ENCODE measurements around the gene BCAR1.
A peak's percentile ranks its signal among the peaks of the same experiment; 100 is the strongest.
"Not testable (repeated sequence)": the region's sequence is repeated elsewhere in the genome, so short reads cannot be mapped to it uniquely, and the experiment has no call there.

Gene BCAR1, protein sequence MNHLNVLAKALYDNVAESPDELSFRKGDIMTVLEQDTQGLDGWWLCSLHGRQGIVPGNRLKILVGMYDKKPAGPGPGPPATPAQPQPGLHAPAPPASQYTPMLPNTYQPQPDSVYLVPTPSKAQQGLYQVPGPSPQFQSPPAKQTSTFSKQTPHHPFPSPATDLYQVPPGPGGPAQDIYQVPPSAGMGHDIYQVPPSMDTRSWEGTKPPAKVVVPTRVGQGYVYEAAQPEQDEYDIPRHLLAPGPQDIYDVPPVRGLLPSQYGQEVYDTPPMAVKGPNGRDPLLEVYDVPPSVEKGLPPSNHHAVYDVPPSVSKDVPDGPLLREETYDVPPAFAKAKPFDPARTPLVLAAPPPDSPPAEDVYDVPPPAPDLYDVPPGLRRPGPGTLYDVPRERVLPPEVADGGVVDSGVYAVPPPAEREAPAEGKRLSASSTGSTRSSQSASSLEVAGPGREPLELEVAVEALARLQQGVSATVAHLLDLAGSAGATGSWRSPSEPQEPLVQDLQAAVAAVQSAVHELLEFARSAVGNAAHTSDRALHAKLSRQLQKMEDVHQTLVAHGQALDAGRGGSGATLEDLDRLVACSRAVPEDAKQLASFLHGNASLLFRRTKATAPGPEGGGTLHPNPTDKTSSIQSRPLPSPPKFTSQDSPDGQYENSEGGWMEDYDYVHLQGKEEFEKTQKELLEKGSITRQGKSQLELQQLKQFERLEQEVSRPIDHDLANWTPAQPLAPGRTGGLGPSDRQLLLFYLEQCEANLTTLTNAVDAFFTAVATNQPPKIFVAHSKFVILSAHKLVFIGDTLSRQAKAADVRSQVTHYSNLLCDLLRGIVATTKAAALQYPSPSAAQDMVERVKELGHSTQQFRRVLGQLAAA

GRCh38 chr16:75251280-75252048 lies at the start of gene BCAR1:
Gene BCAR1, minus strand, starts transcription at chr16:75251624. Its CDS starts 142 bp downstream, at chr16:75251482.
- DNase-seq, result peak; percentile 68

DNA sequence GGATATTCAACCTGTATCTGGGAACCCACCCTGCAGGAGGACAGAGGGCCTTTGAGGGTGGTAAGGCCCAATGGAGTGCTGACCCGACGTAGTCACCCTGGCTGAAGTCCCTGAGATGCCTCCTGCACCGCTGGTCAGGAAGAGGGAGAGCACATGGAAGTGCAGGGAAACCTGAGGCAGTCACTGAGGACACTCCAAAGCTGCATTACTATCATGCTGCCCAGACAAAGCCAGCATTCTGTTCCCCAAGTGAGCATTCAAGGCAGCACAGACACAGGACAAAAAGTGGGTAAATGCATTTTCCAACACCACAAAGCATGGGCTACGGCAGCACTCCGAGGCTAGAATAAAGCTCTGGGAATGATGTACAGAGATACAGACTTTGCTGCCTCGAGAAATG lies 46.8 kb upstream of the BCAR1 start:
- DNase-seq, result no peak

- DNase-seq, result no peak
These were observed 45.2 kb upstream of the BCAR1 start for GRCh38 chr16:75296606-75297005.

- no peak for DNase-seq
These were observed 43.5 kb upstream of the BCAR1 start for GRCh38 chr16:75294773-75295459.

- DNase-seq, result no peak
These were observed 42.3 kb upstream of the BCAR1 start for GRCh38 chr16:75293772-75294171.

DNA sequence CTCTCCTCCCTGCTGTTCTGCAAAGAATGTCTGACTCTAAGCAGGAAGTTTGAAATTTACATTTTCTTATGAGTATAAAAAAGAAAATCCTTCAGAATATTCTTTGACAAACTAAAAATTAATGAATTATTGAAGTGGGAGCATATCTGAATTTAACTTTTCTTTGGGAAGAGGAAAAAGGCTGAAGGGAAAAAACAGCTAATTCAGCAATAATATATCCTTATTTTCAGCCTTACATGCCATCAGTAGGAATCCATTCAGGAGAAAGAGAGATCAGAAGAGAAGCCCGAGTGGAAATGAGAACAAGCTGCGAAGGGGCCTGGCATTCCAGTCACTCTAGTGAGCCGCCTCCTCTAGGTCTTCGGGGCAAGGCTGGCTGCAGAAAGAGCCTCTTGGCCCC lies 41.7 kb upstream of the BCAR1 start:
- DNase-seq, result no peak

DNA sequence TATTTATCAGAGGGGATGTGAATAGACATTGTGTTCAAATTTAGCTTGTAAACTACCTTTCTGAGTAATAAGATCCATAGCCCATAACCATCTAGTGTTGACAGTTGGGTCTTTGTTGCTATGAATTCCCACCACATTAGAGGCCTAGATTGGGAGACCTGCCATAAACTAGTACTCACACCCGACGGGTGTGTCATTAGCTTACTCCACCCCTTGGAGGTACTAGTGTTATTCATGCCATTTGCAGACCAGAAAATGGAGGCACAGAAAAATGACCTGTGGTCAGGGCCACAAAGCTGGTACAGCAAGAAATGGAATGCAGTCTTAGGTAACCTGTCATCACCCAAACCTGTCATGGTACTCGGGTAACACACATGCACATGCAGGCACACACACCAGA lies 41.3 kb upstream of the BCAR1 start:
- DNase-seq, result no peak

- no peak for DNase-seq
These were observed 37.8 kb upstream of the BCAR1 start for GRCh38 chr16:75289189-75289588.

DNA sequence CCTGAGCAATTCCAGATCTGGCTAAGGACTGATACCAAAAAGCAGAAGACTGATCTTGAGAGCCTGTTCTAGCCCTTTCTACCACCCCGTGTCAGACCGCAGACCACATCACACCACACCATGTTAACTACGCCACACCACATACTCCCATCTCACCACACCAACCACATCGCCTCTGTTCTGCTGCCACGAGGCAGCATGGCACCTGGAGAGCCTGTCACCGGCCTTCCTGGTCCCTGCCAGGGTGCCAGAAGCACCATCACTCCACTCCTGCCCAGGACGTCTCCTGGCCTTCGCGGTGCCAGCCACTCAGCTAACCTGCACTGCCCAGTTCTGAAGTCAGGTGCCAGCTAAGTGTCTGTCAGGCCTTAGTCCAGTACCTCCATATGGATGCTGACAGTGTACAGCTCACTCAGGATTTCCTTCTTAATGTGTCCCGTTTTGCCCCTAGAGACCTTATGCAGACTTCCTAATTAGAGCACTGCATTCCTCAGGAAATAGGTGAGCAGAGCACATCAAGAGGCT lies 37.2 kb upstream of the BCAR1 start:
- no peak for DNase-seq

GRCh38 chr16:75288181-75288580 lies 36.8 kb upstream of the BCAR1 start:
- no peak for DNase-seq

GRCh38 chr16:75287708-75288107 lies 36.3 kb upstream of the BCAR1 start:
- no peak for DNase-seq

- no peak for DNase-seq
These were observed 35.0 kb upstream of the BCAR1 start for GRCh38 chr16:75286389-75286788.

DNA sequence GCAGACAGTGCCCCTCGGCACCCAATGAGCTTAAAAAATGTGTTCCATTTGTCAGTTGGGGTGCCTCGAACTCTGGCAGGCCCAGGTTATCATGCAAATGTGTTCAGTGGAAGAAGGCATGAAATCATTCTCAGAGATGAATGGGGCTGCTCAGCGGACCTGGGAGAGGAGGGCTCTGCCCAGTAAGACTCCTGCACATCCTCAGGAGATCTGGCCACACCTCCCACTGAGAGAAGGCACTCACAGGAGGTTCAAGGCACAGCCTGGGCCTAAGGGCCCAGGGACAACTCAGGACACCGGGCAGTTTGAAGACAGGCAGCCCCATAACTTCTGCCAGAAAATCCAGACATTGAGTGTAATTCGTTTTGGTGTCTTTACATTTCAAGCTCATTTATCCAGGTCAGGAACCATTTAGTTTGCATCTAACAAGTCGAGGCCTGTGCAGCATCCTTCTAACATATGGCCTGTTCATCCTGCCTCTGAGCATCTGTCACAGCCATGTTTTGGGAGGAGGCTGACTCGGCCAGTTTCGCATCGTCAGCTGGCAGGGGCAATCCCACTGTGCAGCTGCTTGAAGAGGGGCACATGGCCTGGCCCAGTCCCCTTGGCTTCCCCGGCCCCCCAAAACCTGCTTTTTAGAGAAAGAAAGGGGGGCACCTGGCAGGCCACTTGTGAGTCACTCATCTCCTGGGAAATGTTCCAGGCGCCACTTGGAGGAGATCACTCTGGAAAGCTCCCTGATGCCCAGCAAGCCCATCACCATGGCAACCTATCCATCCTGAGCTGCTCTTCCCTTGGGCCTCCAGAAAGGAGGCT lies 31.2 kb upstream of the BCAR1 start:
- peak; percentile 21 for DNase-seq

DNA sequence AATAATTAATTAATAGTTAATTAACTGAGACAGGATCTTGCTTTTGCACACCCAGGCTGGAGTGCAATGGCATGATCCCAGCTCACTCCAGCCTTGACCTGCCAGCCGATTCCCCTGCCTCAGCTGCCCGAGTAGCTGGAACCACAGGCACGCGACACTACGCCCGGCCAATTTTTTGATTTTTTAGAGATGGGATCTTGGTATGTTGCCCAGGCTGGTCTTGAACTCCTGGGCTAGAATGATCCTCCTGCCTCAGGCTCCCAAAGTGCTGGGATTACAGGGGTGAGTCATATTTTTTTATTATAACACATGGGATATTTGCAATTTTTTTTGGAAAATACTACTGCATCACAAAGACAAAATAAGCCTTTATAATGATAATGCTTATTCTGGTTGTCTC lies 30.4 kb upstream of the BCAR1 start:
- no peak for DNase-seq

DNA sequence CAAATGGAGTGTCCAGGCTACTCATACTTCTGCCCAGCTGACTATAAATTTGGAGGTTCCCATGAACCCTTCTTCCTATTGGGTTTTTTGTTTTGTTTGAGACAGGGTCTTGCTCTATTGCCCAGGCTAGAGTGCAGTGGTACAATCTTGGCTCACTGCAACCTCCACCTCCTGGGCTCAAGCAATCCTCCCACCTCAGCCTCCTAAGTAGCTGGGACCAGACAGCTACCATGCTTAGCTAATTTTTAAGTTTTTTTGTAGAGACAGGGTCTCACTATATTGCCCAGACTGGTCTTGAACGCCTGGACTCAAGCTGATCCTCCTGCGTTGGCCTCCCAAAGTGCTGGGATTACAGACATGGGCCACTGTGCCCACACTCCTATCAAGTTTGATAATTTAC lies 29.6 kb upstream of the BCAR1 start:
- DNase-seq, result not testable (repeated sequence)

DNA sequence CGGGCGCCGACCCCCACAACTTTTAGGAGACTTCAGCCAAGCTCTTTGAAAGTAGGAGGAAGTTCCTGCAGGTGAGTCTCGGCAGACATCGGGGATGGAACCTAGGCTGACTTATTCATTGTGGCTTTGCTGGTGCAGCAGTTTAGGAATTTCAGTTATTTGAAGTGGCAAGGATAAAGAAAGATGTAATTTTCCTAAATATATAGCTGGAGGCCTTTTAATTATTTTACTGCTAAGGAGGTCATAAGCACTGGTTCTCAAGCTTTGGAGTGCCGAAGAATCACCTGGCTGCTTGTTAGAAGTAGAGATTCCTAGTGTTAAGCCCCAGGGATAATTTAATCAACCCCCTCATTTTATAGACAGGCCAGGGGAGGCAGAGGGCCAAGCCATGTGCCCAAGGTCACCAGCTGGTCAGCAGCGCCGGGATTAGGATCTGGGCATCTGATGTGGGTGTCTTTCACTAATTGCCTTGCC lies 28.9 kb upstream of the BCAR1 start:
- no peak for DNase-seq

DNA sequence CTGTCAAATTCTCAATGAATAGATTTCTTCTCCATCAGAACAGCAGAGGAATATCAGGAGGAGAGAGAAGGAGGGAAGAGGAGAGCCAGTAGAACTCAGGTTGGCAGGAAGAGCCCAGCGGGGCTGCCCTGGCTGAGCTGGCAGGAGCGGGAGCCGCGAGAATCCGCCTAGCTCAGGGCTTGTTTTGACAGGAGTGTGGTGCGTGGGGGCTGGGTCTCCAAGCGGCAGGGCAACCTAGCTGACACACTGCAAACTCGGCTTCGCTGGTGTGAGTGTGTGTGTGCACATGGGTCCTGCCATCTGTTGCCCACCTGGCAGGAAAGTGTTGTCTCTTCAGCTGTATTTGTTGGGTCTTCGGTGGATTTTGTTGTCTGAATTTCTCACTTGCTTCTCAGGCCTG lies 27.9 kb upstream of the BCAR1 start:
- no peak for DNase-seq

DNA sequence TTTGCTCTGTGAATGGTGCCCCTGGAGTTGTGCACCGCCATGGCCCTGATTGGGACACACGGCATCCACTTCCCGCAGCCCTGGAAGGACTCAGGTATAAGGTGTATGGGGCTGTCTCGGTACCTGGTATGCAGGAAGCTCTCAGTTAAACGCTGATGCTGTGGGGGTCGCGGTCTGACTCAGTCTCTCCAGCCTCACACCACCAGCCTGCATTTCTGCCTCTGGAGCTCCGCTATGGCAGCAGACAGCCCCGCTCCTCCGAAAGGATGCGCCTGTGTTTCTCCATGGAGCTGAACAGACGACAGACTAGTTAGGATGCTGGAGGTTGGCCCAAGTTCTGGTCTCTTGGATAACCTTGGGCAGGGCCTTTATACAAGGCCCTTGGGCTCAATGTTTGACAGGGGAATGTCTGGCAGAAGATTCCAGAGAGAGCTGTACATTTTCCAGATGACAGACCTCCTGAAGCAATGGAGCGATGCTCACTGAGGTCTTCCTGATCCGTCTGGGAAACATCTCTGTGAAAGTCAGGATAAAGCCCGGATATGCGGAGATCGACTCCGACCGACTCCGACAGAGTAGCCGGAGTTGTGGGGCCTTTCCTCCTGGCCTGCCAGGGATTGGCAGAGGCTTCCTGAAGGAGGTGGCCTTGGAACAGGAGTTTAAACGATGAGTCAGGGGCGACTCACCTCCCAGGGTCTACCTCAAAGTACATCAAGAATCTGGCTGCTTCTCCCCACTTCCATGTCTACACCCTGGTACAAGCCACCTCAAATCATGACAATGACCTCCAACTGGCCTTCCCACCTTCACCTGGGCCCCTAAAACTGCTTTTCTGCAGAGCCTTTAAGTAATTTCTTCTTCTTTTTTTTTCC lies 21.9 kb upstream of the BCAR1 start:
- DNase-seq, result no peak

DNA sequence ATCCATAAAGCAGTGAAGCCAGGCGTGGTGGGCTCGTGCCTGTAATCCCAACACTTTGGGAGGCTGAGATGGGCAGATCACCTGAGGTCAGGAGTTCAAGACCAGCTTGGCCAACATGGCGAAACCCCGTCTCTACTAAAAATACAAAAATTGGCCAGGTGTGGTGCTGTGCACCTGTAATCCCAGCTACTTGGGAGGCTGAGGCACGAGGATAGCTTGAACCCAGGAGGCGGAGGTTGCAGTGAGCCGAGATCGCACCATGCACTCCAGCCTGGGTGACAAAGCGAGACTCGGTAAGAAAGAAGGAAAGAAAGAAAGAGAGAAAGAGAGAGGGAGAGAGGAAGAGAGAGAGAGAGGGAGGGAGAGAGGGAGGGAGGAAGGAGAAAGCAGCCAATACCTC lies 21.2 kb upstream of the BCAR1 start:
- DNase-seq, result not testable (repeated sequence)

- no peak for DNase-seq
These were observed 20.7 kb upstream of the BCAR1 start for GRCh38 chr16:75272097-75272551.
